ENCODE measurements around the gene FKBP8.

- no peak for TF ChIP-seq CTCF (IDR thresholded peaks at IDR 0.05; ENCODE audit: low read depth, low read length, missing input control)
- TF ChIP-seq EGR1 (IDR thresholded peaks at IDR 0.05; ENCODE audit: low read depth in 2 of 2): no peak
- TF ChIP-seq RXRA (IDR thresholded peaks at IDR 0.05): no peak
- TF ChIP-seq ZBTB33 (IDR thresholded peaks at IDR 0.05): no peak
- peak in 1 of 2 donors; percentile 19 for TF ChIP-seq GABPA (IDR thresholded peaks at IDR 0.05 in 1 of 2, conservative IDR thresholded peaks at IDR 0.05 in 1 of 2)
- no peak for TF ChIP-seq REST (IDR thresholded peaks at IDR 0.05)
- no peak for TF ChIP-seq FOXA1 (IDR thresholded peaks at IDR 0.05)
Observed at GRCh38 chr19:18542941-18543813, at the start of gene FKBP8.
